Fibroblast of pulmonary artery (primary cell): ENCODE results near the gene MIGA1.
A peak's percentile ranks its signal among the peaks of the same experiment; 100 is the strongest.

Experiments
- DNase-seq: peaks from one replicate; pipeline ENCODE4 v3.0.0-alpha.2; 2010; ENCODE audit warnings: low read depth
- H3K4me3 ChIP-seq: replicated peaks from 2 replicates; pipeline ENCODE4 v1.5.1; 2011; ENCODE audit warnings: low read depth, mild to moderate bottlenecking, control low read depth, low read length, moderate library complexity
- TF ChIP-seq, protein P1 (sequence below): IDR thresholded peaks from 2 replicates; pipeline ENCODE4 v1.5.1; 2011; ENCODE audit warnings: mild to moderate bottlenecking, control low read depth, low read length, inconsistent platforms; ENCODE audit errors: missing control alignments

The MIGA1 gene

DNA sequence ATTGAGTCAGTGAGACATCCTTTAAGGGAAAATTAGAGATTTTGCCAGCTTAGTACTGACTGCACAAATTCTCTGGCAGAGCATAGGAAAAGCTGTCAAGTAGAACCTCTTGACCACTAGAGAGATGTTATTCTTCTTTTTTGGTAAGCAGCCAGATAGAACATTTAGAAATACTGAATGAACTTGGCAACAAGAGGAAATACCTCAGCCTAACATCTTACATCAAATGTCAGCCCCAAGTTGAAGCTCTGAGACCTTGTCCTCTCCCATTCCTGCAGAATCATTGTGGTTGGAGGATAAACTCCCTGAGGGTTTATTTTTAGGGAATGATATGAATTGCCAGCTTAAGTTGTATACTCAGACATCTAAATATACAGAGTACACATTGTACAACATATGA, 53.5 kb downstream of the MIGA1 start:
- TF ChIP-seq, protein P1, sequence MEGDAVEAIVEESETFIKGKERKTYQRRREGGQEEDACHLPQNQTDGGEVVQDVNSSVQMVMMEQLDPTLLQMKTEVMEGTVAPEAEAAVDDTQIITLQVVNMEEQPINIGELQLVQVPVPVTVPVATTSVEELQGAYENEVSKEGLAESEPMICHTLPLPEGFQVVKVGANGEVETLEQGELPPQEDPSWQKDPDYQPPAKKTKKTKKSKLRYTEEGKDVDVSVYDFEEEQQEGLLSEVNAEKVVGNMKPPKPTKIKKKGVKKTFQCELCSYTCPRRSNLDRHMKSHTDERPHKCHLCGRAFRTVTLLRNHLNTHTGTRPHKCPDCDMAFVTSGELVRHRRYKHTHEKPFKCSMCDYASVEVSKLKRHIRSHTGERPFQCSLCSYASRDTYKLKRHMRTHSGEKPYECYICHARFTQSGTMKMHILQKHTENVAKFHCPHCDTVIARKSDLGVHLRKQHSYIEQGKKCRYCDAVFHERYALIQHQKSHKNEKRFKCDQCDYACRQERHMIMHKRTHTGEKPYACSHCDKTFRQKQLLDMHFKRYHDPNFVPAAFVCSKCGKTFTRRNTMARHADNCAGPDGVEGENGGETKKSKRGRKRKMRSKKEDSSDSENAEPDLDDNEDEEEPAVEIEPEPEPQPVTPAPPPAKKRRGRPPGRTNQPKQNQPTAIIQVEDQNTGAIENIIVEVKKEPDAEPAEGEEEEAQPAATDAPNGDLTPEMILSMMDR, result no peak
- peak; percentile 99 for DNase-seq
- no peak overlapping the region for H3K4me3 ChIP-seq

DNA sequence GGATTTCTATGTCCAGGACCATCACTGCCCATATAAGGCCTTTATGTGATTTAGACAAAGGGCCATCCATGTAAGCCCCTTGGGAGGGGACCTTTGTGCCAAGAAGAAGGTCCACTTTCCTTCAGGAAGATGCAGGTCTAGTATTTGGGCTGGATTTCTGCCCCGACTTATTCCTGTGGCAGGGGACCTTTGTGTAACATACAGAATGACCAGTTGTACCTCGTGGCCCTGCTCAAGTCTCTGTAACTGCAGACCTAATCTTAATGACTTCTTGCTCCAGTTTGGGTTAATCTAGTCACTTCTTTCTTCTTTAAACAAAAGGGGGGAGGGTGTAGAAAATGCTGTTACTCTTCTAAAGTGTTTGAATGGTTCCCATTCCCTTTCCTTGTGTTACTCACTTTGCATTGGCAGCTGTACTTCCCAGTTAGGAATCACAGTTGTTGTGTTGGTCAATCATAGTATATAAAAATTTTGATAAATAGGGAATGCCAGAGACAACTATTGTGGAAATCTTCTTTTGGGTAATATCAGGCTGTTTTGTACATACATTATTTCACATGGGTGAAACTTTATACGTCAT, 54.2 kb downstream of the MIGA1 start:
- peak; percentile 25 for DNase-seq
- no peak overlapping the region for H3K4me3 ChIP-seq
- TF ChIP-seq, protein P1, result no peak

GRCh38 chr1:77834771-77835334, 55.4 kb downstream of the MIGA1 start:
- peak; percentile 88 for DNase-seq
- TF ChIP-seq, protein P1, result no peak
- no peak overlapping the region for H3K4me3 ChIP-seq

DNA sequence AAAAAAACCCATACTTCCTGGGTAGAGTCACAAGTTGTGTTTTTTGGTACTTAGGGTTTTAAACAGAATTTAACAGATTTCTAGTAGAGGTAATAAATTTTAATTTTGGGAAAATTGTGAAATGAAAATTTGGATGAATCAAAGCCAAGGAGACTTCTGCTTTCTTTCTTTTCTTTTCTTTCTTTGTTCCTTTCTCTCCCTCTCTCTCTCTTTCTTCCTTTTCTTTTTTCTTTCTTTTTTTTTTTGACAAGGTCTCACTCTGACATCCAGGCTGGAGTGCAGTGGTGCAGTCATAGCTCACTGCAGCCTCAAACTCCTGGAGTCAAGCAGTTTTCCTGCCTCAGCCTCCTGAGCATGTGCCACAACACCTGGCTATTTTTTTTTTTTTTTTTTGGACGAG, 62.1 kb downstream of the MIGA1 start:
- no peak overlapping the region for H3K4me3 ChIP-seq
- TF ChIP-seq, protein P1, result no peak
- no peak for DNase-seq

DNA sequence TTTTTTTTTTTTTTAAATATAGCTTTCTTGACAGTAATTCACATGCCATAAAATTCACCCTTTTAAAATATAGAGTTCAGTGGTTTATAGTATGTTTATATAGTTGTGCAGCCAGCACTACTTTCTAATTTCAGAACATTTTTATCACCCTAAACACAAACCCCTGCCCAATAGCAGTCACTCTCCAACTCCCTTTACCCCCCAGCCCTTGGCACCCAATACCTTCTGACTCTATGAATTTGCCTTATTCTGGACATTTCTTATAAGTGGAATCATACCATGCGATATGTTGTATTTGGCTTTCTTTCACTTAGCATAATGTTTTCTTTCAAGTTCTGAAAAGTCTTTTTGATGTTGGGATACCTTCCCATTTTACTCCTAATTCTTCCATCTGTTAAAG, 66.5 kb downstream of the MIGA1 start:
- TF ChIP-seq, protein P1, result no peak
- H3K4me3 ChIP-seq, result no peak overlapping the region

DNA sequence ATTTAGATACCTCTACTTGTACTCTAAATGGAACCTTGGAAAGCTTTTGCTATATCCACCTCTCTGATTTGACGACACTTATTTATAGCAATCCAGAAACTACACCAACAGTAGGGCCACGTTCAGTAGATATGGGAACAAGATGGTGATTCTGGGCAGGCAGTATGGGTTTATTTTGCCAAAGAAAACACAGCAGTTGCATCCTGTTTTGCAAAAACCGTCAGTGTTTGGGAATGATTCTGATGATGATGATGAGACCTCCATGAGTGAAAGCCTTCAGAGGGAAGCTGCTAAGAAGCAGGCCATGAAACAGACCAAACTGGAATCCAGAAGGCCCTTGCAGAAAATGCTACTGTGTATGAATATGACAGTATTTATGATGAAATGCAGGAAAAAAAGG, 67.5 kb downstream of the MIGA1 start:
- no peak overlapping the region for H3K4me3 ChIP-seq
- TF ChIP-seq, protein P1, result no peak
- DNase-seq, result peak; percentile 48

More for the DNA sequence above, 66.5 kb downstream of the MIGA1 start:
- no peak for DNase-seq

- no peak overlapping the region for H3K4me3 ChIP-seq
- TF ChIP-seq, protein P1, result no peak
- DNase-seq, result no peak
Measured at GRCh38 chr1:77847621-77848080, 68.2 kb downstream of the MIGA1 start.
